HG02763 (cell line): ENCODE data around the gene TEFM.
A peak's percentile ranks its signal among the peaks of the same experiment; 100 is the strongest.
"Not testable (repeated sequence)": the region's sequence is repeated elsewhere in the genome, so short reads cannot be mapped to it uniquely, and the experiment has no call there.

ENCODE experiments used
- ATAC-seq: cut with Tn5 transposase; IDR thresholded peaks from one replicate; pipeline ENCODE4 v1.9.1; 2021; ENCODE audit warnings: mild to moderate bottlenecking, moderate library complexity; ENCODE audit not compliant: unreplicated experiment

Gene TEFM

DNA sequence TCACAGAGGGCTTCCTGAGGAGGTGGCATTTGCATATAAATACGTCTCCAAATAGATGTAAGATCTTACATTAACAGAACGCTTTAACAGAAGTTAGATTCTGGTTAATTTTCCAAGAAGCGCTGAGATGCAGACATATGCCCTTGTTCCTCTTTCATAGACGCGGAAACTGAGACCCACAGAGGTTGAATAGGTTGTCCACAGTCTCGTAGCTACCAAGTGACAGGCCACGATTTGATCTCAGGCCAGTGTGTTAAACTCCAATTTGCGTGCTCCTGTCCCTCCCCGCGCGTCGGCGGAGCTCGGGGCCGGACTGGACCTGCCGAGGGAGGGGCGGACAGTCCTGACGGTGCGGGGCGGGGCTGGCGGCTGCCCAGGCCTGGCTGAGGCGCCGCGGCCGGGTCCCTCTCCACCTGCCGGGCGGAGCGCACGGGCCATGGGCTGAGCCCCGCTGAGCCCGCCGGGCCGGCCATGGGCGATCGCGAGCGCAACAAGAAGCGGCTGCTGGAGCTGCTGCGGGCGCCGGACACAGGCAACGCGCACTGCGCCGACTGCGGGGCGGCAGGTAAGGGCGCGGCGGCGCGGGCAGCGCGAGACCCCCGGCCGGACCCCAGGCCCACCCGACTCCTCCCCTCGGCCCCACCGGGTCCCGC is 15.6 kb upstream of the TEFM start, which contains the start of gene ADAP2:
Gene ADAP2 (plus strand): TSS at position 402 of the 653 bp plus-strand sequence. CDS start 70 bp downstream, at position 472.
- ATAC-seq: no peak

DNA sequence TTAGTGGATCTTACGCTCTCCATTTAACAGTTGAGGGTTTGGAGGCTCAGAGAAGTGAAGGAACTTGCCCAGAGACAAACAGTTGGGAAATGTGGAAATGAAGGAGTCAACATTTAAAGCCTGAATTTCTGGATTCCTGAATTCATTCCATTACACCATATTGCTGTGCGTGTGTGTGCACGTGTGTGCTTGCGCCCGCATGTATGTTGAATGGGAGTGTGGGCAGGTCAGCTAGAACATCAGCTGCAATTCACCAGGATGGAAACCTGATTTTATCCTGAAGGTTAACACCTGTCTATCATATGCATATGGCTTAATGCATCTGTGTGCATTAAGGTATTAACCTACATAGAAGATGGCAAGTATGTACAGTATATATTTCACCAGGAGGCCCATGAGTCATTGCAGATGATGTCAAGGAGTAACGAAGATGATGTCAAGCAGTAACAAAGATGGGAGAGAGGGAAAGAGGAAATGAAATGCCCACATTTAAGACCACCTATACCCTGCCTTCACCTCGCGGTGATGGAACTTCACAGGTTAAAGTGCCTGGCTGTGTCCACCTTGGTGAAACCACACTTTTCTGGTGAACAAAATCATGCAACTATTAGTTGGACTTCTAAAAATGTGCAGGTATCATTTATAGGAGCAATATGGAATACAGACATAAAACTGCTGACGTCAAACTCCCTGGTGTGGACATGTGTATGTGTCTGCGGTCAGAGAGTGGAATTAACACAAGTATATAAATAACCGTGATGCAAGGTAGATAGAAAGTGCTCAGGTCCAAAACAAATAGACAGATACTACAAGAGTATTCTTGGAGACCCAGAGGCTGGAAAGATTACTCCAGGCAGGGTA is 14.9 kb upstream of the TEFM start:
- ATAC-seq: no peak

DNA sequence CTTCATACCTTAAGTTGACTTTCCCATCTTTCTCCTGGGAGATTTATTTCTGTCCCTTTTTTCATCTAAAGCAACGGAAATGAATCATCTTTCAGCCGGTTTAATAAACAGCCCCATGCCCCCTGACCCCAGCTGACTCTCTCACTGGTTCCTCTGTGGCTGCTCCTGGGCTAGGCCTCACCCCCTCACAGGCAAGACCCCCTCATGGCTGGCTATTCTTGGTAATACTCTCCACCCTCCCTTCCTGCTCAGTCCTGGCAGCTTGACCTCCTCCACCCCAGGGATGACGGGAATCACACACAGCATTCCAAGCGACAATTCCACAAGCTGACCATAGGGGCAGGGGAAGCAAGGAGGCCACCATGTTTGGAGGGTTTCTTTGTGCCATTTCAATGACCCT is 14.2 kb upstream of the TEFM start:
- ATAC-seq: no peak

- no peak for ATAC-seq
Measured at GRCh38 chr17:30917050-30917449, 11.0 kb upstream of the TEFM start.

GRCh38 chr17:30915833-30916611 is 10.0 kb upstream of the TEFM start:
- no peak for ATAC-seq

GRCh38 chr17:30913955-30914354 is 7.9 kb upstream of the TEFM start:
- ATAC-seq: no peak

GRCh38 chr17:30910151-30910550 is 4.1 kb upstream of the TEFM start:
- not testable (repeated sequence) for ATAC-seq

GRCh38 chr17:30908717-30909420 is 2.8 kb upstream of the TEFM start:
- no peak for ATAC-seq

DNA sequence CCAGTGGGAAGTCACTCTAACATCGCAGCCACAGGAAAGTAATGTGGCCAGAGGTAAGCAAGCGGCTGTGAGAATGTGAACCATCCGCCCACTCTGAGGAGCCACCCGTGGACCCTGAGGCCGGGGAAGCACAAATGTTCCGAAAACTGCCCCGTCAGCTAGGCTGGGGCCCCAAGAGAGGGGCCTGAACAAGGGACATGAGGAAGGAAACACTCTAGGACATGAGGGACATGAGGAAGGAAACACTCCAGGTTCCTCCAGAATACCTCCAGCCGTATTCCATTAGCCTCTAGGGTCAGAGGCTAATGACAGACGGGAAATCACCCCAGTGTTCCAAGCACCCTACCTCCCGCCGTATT is 317 bp downstream of the TEFM start:
- ATAC-seq: peak; percentile 14

GRCh38 chr17:30897311-30897710 is 8.7 kb downstream of the TEFM start:
- ATAC-seq: no peak

- no peak for ATAC-seq
Measured at GRCh38 chr17:30894236-30894635, 11.8 kb downstream of the TEFM start.

DNA sequence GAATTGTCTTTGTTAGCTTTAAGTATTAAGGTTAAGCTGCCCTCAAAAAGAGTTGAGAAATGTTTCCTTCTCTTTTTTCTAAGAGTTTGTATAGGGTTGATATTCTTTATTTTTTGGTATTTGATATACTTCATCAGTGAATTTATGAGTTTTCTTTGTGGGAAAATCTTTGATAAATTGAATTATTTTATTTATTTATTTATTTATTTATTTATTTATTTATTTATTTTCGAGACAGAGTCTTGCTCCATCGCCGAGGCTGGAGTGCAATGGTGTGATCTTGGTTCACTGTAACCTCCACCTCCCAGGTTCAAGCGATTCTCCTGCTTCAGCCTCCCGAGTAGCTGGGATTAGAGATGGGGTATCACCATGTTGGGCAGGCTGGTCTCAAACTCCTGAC is 19.9 kb downstream of the TEFM start:
- ATAC-seq: no peak

GRCh38 chr17:30869005-30869404 is 37.0 kb downstream of the TEFM start:
- ATAC-seq: no peak

DNA sequence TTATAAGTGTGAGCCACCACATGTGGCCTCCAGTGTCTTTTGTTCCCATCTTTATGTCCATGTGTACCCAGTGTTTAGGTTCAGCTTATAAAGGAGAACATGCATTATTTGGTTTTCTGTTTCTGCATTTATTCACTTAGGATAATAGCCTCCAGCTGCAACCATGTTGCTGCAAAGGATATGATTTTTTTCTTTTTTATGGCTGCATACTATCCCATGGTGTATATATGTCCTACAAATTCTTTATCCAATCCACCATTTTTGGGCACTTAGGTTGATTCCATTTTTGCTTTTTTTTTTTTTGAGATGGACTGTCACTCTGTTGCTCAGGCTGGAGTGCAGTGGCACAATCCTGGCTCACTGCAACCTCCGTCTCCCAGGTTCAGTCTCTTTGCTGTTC is 41.4 kb downstream of the TEFM start:
- no peak for ATAC-seq

GRCh38 chr17:30858556-30859250 is 47.3 kb downstream of the TEFM start:
- ATAC-seq: no peak

- no peak for ATAC-seq
Measured at GRCh38 chr17:30854146-30854545, 51.9 kb downstream of the TEFM start.
